ENCODE data around the gene MYO15B. TPM values are rescaled to one million over a fixed set of nuclear protein-coding genes. Genes with fewer than 3 reads are reported as not detected.

MYO15B gene
- total RNA-seq, 1 donor from 2014 or later = 193 TPM

DNA sequence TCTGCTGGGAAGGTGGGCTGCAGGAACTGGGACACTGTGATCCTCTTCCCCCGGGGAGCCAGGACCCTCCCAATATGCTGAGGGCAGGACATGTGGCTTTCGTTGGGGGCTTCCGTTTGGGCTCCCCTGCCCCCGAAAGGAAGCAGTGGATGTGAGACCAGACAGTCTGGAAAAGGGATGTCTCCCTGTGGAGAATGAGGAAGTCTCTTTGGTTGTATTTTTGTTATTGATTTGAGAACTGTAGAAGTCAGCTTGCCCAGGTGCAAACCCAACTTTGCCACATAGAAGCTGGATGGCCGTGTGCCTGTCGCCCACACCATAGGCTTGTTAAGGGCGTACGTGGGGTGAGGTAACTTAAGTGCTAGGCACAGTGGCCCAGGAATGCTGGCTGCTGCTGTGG is 43.4 kb upstream of the MYO15B start:
- no peaks in the 10 kb centered on the region for H3K4me1 ChIP-seq
- intact Hi-C loops (cut with DNase I) = no loop called here
- no peak overlapping the region for H3K27ac ChIP-seq

DNA sequence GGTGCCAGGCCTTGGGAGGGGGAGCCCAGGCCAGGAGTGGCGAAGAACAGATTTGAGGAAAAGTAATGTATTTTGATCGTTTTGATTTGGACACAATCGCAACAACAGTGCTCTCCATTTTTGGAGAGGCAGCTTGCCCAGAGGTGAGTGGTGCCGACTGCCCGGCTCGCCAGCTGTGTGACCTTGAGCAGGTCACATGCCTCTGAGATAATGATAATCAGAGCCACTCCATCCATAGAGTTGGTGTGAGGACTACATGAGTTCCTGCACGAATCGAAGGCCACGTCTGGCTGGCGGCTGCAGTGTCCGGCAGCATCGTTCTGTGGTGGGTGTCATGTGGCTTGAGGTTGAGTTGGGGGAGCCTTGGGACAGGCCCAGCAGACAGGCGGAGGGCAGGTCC is 41.4 kb upstream of the MYO15B start:
- no peaks in the 10 kb centered on the region for H3K36me3 ChIP-seq
- DNase-seq (no peak), ATAC-seq (no peak)
- no peak overlapping the region for H3K4me3 ChIP-seq
- TF ChIP-seq CTCF (IDR thresholded peaks at IDR 0.05) = no peak
- intact Hi-C loops (cut with DNase I) = no loop called here
- no peaks in the 10 kb centered on the region for H3K4me1 ChIP-seq
- no peaks in the 10 kb centered on the region for H3K9me3 ChIP-seq
- H3K27ac ChIP-seq = no peak overlapping the region
- no peaks in the 10 kb centered on the region for H3K27me3 ChIP-seq

More for the DNA sequence above, 43.4 kb upstream of the MYO15B start:
- H3K36me3 ChIP-seq = no peaks in the 10 kb centered on the region
- H3K4me3 ChIP-seq = no peak overlapping the region
- H3K27me3 ChIP-seq = no peaks in the 10 kb centered on the region
- ATAC-seq (no peak), DNase-seq (no peak)
- no peak for TF ChIP-seq CTCF (IDR thresholded peaks at IDR 0.05)
- H3K9me3 ChIP-seq = no peaks in the 10 kb centered on the region

DNA sequence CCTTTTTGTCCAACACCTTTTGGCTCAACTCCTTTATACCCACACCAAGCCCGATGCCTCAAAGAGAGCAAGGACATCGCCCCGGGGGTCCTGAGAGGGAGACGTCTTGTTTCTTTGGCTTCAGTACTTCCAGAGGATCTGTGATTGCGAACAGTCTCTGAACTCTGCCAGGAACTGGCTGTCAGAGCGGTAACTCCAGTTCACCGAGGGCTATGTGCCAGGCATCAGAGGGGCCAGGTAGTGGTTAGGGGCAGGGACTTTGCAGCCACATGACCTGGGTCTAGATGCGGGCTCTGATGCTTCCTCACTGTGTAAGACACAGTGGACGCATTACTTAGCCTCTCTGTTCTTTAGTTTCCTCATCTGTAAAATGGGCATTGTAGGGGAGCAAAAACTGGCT is 40.5 kb upstream of the MYO15B start:
- TF ChIP-seq CTCF (IDR thresholded peaks at IDR 0.05) = no peak
- Histone ChIP-seq H3K4me1 (no peaks in the 10 kb centered on the region), H3K27me3 (no peaks in the 10 kb centered on the region), H3K36me3 (no peaks in the 10 kb centered on the region), H3K9me3 (no peaks in the 10 kb centered on the region), H3K4me3 (no peak overlapping the region), H3K27ac (no peak overlapping the region)
- intact Hi-C loops (cut with DNase I) = no loop called here
- DNase-seq (no peak), ATAC-seq (no peak)

- Histone ChIP-seq H3K9me3 (no peaks in the 10 kb centered on the region), H3K27me3 (no peaks in the 10 kb centered on the region), H3K27ac (peak overlapping the region; percentile 93), H3K36me3 (no peaks in the 10 kb centered on the region), H3K4me1 (no peaks in the 10 kb centered on the region), H3K4me3 (no peak overlapping the region)
- ATAC-seq = no peak
- intact Hi-C loops (cut with DNase I) = no loop called here
- TF ChIP-seq CTCF (IDR thresholded peaks at IDR 0.05) = no peak
- no peak for DNase-seq
Measured at GRCh38 chr17:75548813-75549212, 38.8 kb upstream of the MYO15B start.

GRCh38 chr17:75549246-75550138 is 38.1 kb upstream of the MYO15B start:
- TF ChIP-seq CTCF (IDR thresholded peaks at IDR 0.05) = no peak
- Histone ChIP-seq H3K9me3 (no peaks in the 10 kb centered on the region), H3K4me3 (peak overlapping the region; percentile 14), H3K36me3 (no peaks in the 10 kb centered on the region), H3K27ac (peak overlapping the region; percentile 93), H3K4me1 (no peaks in the 10 kb centered on the region), H3K27me3 (no peaks in the 10 kb centered on the region)
- intact Hi-C loops (cut with DNase I) = no loop called here
- peak; percentile 94 for ATAC-seq
- peak; percentile 94 for DNase-seq
